GM12891 (cell line): ENCODE measurements around the gene MEIS1.

ENCODE experiments used
- DNase-seq: peaks from one replicate; pipeline ENCODE4 v3.0.0; 2011; ENCODE audit warnings: low spot score; ENCODE audit not compliant: insufficient read length
- FAIRE-seq: peaks from 2 replicates; lab custom pipeline; 2011; peaks lifted over from hg19 to GRCh38; lab: Jason Lieb, UNC
- PAX5 ChIP-seq: IDR thresholded peaks from 2 replicates; pipeline ENCODE4 v1.6.1; 2011; ENCODE audit warnings: low read length, moderate library complexity, mild to moderate bottlenecking; ENCODE audit not compliant: insufficient read depth, severe bottlenecking
- POLR2A ChIP-seq: IDR thresholded peaks from 2 replicates; pipeline ENCODE4 v1.6.1; 2011; ENCODE audit warnings: low read depth, low read length, control low read depth
- POLR2AphosphoS5 ChIP-seq: IDR thresholded peaks from 2 replicates; pipeline ENCODE4 v1.6.1; 2011; ENCODE audit warnings: low read depth, low read length, control low read depth
- POU2F2 ChIP-seq: IDR thresholded peaks from 2 replicates; pipeline ENCODE4 v1.6.1; 2011; ENCODE audit warnings: low read depth, mild to moderate bottlenecking, control low read depth, low read length, moderate library complexity
- SPI1 ChIP-seq: IDR thresholded peaks from 2 replicates; pipeline ENCODE4 v1.6.1; 2011; ENCODE audit warnings: low read depth, low read length, control low read depth
- TAF1 ChIP-seq: IDR thresholded peaks from 2 replicates; pipeline ENCODE4 v1.6.1; 2011; ENCODE audit warnings: low read depth, low read length, control low read depth

MEIS1 gene

GRCh38 chr2:66576561-66577320 lies 141.8 kb downstream of the MEIS1 start:
- DNase-seq (no peak), FAIRE-seq (no peak)
- TF ChIP-seq POU2F2 (no peak), POLR2AphosphoS5 (no peak), SPI1 (no peak), POLR2A (no peak), PAX5 (no peak), TAF1 (no peak)

- FAIRE-seq (no peak), DNase-seq (no peak)
- TF ChIP-seq PAX5 (no peak), POLR2AphosphoS5 (no peak), SPI1 (no peak), TAF1 (no peak), POU2F2 (no peak), POLR2A (no peak)
These were observed 142.6 kb downstream of the MEIS1 start for GRCh38 chr2:66577321-66578053.

GRCh38 chr2:66578054-66578686 lies 143.2 kb downstream of the MEIS1 start:
- FAIRE-seq (no peak), DNase-seq (no peak)
- TF ChIP-seq POLR2A (no peak), PAX5 (no peak)

GRCh38 chr2:66578687-66579106 lies 143.8 kb downstream of the MEIS1 start:
- no peak for TF ChIP-seq POLR2AphosphoS5
- no peak for TF ChIP-seq TAF1
- no peak for TF ChIP-seq POLR2A
- DNase-seq (no peak), FAIRE-seq (no peak)

GRCh38 chr2:66579186-66580126 lies 144.5 kb downstream of the MEIS1 start:
- no peak for DNase-seq
- no peak for TF ChIP-seq SPI1
- no peak for TF ChIP-seq POLR2AphosphoS5
- TF ChIP-seq POLR2A: no peak
- no peak for TF ChIP-seq POU2F2
- TF ChIP-seq PAX5: no peak
- no peak for TF ChIP-seq TAF1
- FAIRE-seq: no peak

- no peak for FAIRE-seq
- TF ChIP-seq SPI1 (no peak), POLR2A (no peak), POU2F2 (no peak), POLR2AphosphoS5 (no peak), TAF1 (no peak), PAX5 (no peak)
These were observed 145.5 kb downstream of the MEIS1 start for GRCh38 chr2:66580166-66581049.

GRCh38 chr2:66581339-66582103 lies 146.6 kb downstream of the MEIS1 start:
- TF ChIP-seq SPI1 (no peak), PAX5 (no peak), TAF1 (no peak), POLR2A (no peak), POLR2AphosphoS5 (no peak), POU2F2 (no peak)
- FAIRE-seq (no peak), DNase-seq (no peak)

More at GRCh38 chr2:66580166-66581049, 145.5 kb downstream of the MEIS1 start:
- no peak for DNase-seq
